Stimulated activated CD4-positive, alpha-beta T cell treated with anti-CD3 and anti-CD28 coated beads, TNF-alpha, amount 100 ng/mL, for 24 hours (primary cell): ENCODE results near the gene RAB2B.
A peak's percentile ranks its signal among the peaks of the same experiment; 100 is the strongest.

Experiments
- DNase-seq, 3 experiments: peaks; one replicate each; pipeline ENCODE4 v3.0.0-alpha.2; 2020; ENCODE audit warnings: low read depth in 3 of 3

RAB2B gene

GRCh38 chr14:21476925-21477681, at the start of gene RAB2B, which contains the start of gene TOX4:
Gene RAB2B (minus strand): TSS chr14:21476959. CDS start chr14:21476872, 87 bp downstream.
Gene TOX4 (plus strand): TSS chr14:21477195. CDS start chr14:21477279, 84 bp downstream.
- peak; percentile 91 to 93 (median 93) for DNase-seq

- DNase-seq = peak; percentile 30 to 79 (median 49)
Measured at GRCh38 chr14:21525962-21526671, 49.4 kb upstream of the RAB2B start, which contains the start of gene SALL2. Gene SALL2 (minus strand): TSS chr14:21526346. CDS start chr14:21526127, 219 bp downstream.

GRCh38 chr14:21525571-21525961, 48.8 kb upstream of the RAB2B start:
- DNase-seq = no peak

GRCh38 chr14:21524575-21525490, 48.1 kb upstream of the RAB2B start:
- no peak for DNase-seq

GRCh38 chr14:21523203-21523602, 46.4 kb upstream of the RAB2B start:
- DNase-seq = no peak

- DNase-seq = no peak
Measured at GRCh38 chr14:21521501-21521900, 44.7 kb upstream of the RAB2B start.

- DNase-seq = no peak
Measured at GRCh38 chr14:21520767-21521166, 44.0 kb upstream of the RAB2B start.

- no peak for DNase-seq
Measured at GRCh38 chr14:21518725-21519124, 42.0 kb upstream of the RAB2B start.

- DNase-seq = no peak
Measured at GRCh38 chr14:21514341-21514740, 37.6 kb upstream of the RAB2B start.

- peak; percentile 80 to 90 (median 89) for DNase-seq
Measured at GRCh38 chr14:21510735-21511657, 34.2 kb upstream of the RAB2B start, which contains the start of gene METTL3. Gene METTL3 (minus strand): TSS chr14:21511340. CDS start chr14:21511223, 117 bp downstream.

GRCh38 chr14:21509432-21510143, 32.8 kb upstream of the RAB2B start:
- DNase-seq = no peak

- DNase-seq = no peak
Measured at GRCh38 chr14:21506557-21506956, 29.8 kb upstream of the RAB2B start.

- no peak for DNase-seq
Measured at GRCh38 chr14:21505012-21505553, 28.3 kb upstream of the RAB2B start.

GRCh38 chr14:21503376-21503775, 26.6 kb upstream of the RAB2B start:
- DNase-seq = no peak

GRCh38 chr14:21501568-21501967, 24.8 kb upstream of the RAB2B start:
- DNase-seq = no peak

GRCh38 chr14:21498540-21499526, 22.1 kb upstream of the RAB2B start:
- no peak for DNase-seq

- DNase-seq = no peak
Measured at GRCh38 chr14:21496453-21496852, 19.7 kb upstream of the RAB2B start.
